ENCODE data around the gene CENPP.
"Not testable (repeated sequence)": the region's sequence is repeated elsewhere in the genome, so short reads cannot be mapped to it uniquely, and the experiment has no call there.

Gene CENPP

DNA sequence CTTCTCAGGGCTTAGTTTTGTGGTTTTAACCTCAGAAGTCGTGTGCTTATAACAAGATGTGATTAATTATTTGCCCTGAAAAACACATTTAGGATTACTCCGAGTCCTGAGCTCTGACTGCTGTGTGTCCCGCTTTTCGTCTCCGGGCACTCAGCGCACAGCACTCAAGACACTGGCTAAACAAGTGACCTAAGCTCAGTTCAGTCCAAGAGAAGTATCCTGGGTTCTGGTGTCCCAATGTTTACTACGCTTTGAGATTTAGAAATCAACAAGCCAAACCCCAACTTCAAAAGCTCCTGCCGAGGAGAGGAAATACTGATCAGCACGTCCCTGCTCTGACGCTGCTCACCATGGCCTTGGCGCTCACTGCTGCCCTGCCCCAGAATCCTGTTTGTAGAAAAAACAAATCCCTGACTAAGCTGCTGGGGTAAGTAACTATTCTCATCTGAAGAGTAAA lies 290.9 kb downstream of the CENPP start:
- DNase-seq (ENCODE audit: low spot score) = no peak

DNA sequence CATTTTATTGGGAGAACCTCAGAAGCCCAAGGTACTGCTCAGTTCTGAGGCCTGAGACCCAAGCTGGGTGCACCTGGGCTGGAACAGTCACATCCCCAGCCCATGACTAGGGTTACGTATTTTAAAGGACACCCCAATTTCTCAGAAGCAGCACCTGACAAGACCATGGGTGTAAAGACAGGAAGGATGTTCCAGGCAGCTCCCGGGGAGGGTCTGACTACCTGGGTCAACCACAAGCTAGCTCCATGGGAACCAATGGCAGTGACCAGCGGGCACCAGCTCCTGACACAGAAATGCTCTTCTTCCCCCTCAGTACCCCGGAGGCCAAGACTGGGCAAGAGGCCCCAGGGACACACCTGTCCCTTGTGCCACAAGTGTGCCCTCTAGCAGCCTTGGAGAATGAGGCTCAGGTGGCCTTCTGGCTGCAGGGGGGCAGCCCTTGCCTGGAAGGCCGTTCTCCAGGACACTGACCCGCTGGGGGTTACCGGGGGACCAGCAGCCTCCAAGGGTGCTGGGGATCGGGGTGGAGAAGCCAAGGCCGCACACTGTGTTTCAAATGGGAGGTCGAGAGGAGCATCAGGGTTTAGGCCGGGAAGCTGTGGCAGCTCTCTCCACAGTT lies 291.6 kb downstream of the CENPP start:
- no peak for DNase-seq (ENCODE audit: low spot score)

GRCh38 chr9:92617951-92618510 lies 292.3 kb downstream of the CENPP start:
- no peak for DNase-seq (ENCODE audit: low spot score)

DNA sequence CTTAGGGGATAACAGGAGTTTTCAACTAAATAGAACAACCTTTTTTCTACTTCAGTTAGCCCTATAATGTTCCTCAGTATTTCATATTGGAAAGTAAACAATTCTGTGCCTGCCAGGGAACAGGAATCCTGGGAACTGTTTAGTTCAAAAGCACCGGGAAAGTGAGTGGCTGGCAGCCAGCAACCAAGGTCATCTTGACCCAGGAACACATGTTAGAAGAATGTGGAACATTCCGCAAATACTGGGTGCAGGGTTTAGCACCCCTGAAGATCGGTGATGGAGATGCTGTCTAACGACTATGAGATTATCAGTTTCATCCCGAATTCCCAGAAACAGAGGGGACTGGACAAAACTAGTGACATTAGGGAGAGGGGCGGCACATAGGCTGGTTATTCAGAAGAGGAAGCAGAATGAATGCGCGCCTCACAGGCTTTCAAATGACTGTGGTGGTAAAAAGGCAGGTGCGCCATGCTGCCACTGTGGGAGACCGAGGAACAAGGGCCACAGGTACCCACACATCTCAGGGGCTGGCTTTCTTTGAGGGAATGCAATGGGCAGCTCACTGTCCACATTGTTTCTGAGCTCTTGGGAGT lies 293.0 kb downstream of the CENPP start:
- no peak for DNase-seq (ENCODE audit: low spot score)

DNA sequence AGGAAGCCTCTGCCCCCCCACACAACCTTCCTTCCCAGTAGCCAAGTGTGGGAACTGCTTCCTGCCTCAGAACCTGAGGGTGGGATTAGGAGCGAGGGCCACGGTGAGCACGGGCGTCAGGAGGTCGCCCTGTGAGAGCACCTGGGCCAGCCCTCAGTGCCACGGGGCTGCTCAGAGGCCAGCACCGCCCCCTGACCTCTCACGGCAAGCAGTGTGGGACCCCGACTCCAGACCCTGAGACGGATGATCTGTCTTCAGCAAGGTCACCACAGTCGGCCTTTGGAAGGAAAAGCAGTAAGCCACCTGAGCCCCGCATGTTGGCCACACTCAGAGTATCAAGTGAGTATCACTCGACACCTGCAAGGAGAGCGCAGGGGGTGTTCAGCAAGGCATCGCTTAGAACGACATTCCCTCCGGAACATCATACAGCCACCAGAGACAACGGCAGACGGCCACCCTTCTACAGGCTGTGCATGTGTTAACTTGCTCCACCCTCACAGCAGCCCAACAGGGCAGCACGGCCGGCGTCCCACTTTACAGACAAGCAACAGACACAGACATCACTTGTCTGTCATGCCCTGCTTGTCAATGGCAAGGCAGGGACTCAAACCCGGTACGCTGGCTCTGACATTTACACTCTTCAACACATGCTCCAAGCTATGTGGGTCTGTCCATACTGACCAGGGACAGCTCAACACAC lies 294.0 kb downstream of the CENPP start:
- DNase-seq (ENCODE audit: low spot score) = no peak

DNA sequence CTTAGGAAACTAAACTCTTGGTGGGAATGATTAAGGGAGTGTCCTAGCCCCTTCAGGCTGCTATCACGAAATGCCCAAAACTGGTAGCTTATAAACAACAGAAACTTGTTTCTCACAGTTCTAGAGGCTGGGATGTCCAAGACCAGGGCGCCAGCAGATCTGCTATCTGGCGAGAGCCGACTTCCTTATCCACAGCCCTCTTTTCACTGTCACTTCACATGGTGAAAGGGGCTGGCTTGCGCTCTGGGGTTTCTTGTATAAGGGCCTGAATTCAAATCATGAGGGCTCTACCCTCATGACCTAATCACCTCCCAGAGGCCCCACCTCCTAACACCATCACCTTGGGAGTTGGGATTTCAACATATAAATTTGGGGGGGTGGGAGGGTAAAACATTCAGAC lies 295.1 kb downstream of the CENPP start:
- DNase-seq (ENCODE audit: low spot score) = no peak

- DNase-seq (ENCODE audit: low spot score) = not testable (repeated sequence)
Observed at GRCh38 chr9:92623936-92624335, 298.2 kb downstream of the CENPP start.

GRCh38 chr9:92626484-92626883 lies 300.7 kb downstream of the CENPP start:
- DNase-seq (ENCODE audit: low spot score) = no peak

GRCh38 chr9:92627651-92628050 lies 301.9 kb downstream of the CENPP start:
- DNase-seq (ENCODE audit: low spot score) = no peak

GRCh38 chr9:92631452-92632343 lies 305.9 kb downstream of the CENPP start:
- DNase-seq (ENCODE audit: low spot score) = no peak

GRCh38 chr9:92632641-92633040 lies 306.9 kb downstream of the CENPP start:
- DNase-seq (ENCODE audit: low spot score) = no peak

DNA sequence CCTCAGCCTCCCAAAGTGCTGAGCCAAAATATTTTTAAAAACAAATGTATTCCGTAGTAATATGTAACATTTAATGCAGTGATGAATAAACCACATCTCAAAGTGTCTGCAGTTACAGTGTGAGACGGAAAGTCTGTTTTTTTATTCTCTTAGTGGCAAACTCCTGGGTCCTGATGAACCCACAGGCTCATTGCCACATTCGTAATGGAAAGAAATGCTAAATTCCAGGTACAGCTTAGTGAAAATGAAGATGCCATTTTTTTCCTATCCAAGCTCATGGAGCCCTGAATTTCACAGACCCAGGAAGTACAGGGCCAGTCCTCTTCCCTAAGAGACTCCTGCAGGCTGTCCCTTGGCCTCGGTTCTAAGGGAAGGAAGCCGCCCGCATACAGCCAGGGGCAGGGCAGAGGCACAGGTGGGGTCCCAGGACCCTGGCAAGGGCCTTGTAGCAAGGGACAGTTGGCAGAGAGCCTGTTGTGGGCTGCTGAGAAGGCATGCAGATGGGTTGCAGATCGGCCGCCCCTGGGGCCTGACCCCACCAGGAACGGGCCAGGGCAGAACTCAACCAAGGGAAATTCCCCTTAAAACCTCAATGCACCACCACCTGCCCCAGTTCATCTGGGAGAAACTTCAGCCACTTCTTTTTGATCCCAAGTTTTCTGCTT lies 308.0 kb downstream of the CENPP start:
- DNase-seq (ENCODE audit: low spot score) = no peak

DNA sequence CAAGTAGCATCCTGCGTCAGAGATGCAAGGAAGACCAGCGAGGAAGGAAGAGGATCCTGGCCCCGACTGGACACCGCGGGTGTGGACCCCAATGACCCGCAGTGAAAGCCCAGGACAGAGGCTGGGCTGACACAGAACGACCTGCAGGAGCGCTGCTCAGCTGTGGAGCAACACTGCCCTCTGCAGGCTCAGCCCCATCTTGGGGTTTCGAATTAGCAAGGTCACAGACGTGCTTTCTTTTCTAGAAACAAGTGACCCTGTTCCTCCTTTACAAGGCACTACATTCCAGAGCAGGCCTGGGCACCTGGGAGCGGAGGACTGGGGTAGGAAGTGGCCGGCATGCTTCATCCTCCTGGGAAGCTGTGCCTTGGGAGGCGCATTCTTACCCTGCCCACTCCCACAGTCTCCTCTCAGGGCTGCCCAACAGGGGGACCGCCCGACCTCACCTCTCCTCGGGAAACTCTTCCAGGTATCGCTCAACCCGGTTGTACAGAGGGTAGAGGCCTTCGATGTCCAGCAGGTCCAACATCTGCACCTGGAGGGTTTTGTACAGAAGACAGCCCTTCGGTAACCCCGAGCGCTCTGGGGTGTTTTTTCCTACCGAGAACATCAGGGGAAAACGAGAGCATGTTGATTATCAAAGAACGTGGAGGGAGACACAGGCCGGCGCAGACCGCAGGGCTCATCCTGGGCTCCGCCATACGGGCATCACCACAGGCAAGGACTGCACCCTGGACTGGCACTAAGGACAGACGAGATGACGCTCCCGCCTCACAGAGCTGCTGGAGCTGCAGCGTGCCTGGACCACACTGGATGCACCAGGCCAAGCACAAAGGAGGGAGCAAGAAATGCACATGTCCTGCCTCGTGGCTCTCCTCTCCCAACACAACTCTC lies 309.2 kb downstream of the CENPP start:
- peak; percentile 91 for DNase-seq (ENCODE audit: low spot score)

- DNase-seq (ENCODE audit: low spot score) = no peak
Observed at GRCh38 chr9:92635760-92636159, 310.0 kb downstream of the CENPP start.

GRCh38 chr9:92636627-92637026 lies 310.9 kb downstream of the CENPP start:
- no peak for DNase-seq (ENCODE audit: low spot score)

DNA sequence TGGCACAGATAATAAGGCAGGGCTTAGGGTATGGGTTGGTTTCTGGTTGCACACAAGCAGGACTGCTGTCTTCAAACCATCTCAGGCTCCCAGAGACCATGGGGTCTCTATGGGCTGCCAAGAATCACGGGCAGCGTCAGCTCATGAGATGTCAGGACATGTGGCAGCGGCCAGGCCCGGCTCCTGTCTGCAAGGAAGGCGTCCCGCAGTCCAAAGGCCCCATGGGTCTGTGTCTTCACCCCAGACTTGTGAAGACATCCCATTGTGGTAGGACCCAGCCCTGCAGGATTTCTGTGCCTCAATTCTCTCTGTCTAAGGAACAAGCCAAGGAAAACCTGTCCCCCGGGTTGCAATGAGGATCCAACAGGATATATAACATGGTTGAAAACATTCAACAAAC lies 311.6 kb downstream of the CENPP start:
- DNase-seq (ENCODE audit: low spot score) = no peak

DNA sequence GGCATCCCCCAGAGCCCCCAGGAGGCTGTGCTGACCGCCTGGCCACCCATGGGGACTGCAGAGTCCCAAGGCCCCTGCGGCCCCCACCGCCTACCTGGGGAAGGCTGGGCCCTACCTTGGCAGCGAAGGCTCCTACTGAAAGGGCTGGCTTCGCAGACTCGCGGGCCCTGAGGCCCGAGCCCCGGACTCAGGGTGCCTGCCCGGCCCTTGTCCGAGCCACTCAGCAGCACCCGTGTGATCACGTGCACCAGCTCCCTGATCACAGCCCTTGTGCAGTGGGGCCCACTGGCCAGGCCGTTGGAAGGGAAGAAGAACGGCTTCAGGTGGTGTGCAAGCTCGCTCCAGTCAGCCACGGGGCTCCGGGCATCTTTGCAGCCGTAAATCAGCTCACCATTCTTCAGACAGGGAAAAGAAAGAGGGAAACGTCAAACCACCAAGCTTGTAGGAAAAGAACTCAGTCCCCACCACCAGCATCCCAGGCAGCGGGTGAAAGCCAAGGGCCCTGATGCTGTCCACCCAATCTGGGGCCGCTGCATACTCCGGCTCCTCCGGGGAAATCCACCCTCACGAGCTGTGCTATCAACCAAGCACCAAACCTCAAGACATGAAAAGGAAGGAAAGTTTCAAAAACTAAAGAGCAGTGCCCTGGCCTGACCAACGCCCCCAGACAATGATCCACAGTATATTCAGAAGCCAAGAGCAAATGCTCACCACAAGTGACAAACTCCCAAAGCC lies 312.3 kb downstream of the CENPP start:
- no peak for DNase-seq (ENCODE audit: low spot score)

GRCh38 chr9:92638621-92639101 lies 312.9 kb downstream of the CENPP start:
- DNase-seq (ENCODE audit: low spot score) = no peak

GRCh38 chr9:92639124-92639523 lies 313.4 kb downstream of the CENPP start:
- no peak for DNase-seq (ENCODE audit: low spot score)

All from hepatic stellate cell (primary cell).